ENCODE measurements around the gene CFAP46.

- no peak for TF ChIP-seq CTCF (IDR thresholded peaks at IDR 0.05; ENCODE audit: low read depth, low read length, missing input control)
- TF ChIP-seq MAX (IDR thresholded peaks at IDR 0.05) = no peak
- no peak for TF ChIP-seq SP1 (IDR thresholded peaks at IDR 0.05)
- TF ChIP-seq REST (IDR thresholded peaks at IDR 0.05) = no peak
- TF ChIP-seq JUND (IDR thresholded peaks at IDR 0.05) = no peak
- no peak for TF ChIP-seq FOXA1 (IDR thresholded peaks at IDR 0.05)
- no peak for TF ChIP-seq NR2F2 (IDR thresholded peaks at IDR 0.05)
- TF ChIP-seq EGR1 (IDR thresholded peaks at IDR 0.05; ENCODE audit: low read depth in 2 of 2) = no peak
- no peak for TF ChIP-seq ATF3 (IDR thresholded peaks at IDR 0.05)
- no peak for TF ChIP-seq TAF1 (conservative IDR thresholded peaks at IDR 0.05)
- no peak for TF ChIP-seq RXRA (IDR thresholded peaks at IDR 0.05)
- TF ChIP-seq RAD21 (IDR thresholded peaks at IDR 0.05) = no peak
- no peak for TF ChIP-seq GABPA (IDR thresholded peaks at IDR 0.05 in 1 of 2, conservative IDR thresholded peaks at IDR 0.05 in 1 of 2)
- no peak for TF ChIP-seq ZBTB33 (IDR thresholded peaks at IDR 0.05)
Observed at GRCh38 chr10:132892004-132892403, 50.4 kb downstream of the CFAP46 start.

Measured in liver (tissue), 3 donors.